ENCODE measurements around the gene ADSS1. TPM values are rescaled to one million over a fixed set of nuclear protein-coding genes. Genes with fewer than 3 reads are reported as not detected.

The ADSS1 gene
- total and polyA plus RNA-seq, 10 donors = 2.7 to 11.7 (median 5.1) TPM

DNA sequence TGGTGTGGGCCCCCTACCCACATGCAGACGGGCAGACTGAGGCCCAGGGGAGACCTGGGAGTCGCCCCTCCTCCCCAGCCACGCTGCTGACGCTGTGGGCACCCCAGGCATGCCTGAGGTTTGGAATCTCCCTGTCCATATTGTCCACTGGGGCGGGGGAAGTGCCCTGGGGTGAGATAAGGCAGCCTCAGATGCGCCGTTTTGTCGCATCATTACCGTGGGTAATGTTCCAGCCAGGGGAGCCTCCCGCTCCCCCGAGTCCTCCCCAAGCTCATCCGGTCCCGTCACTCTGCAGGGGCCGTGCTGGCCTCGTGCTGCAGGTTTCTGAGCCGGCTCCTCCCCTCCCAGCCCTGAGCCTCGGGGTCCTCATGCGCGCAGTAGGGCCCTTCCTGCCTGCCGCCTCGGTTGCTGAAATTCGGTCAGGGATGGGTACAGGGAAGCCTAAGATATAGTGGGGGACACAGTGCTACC is 23.2 kb upstream of the ADSS1 start:
- Histone ChIP-seq H3K27ac (peak overlapping the region in 2 of 8 donors; percentile 88 to 90), H3K4me1 (peaks cover 8 to 62% (median 35%) of the 10 kb centered on the region in 6 donors), H3K36me3 (peaks cover 0 to 77% (median 48%) of the 10 kb centered on the region in 6 donors), H3K4me3 (no peak overlapping the region), H3K9me3 (no peaks in the 10 kb centered on the region), H3K27me3 (replicated peaks in 1 of 7) (no peaks in the 10 kb centered on the region)
- 68 to 77% (median 75%) methylated on average over 20 to 22 of the region's 22 CpGs; no CpG with 5 or more reads in 1 of the 5 donors for WGBS, 5 donors
- intact Hi-C loops (cut with DNase I; ENCODE audit: low total_unique reads) = no loop called here
- no peak for TF ChIP-seq POLR2A (IDR thresholded peaks at IDR 0.05)
- TF ChIP-seq, protein P1, sequence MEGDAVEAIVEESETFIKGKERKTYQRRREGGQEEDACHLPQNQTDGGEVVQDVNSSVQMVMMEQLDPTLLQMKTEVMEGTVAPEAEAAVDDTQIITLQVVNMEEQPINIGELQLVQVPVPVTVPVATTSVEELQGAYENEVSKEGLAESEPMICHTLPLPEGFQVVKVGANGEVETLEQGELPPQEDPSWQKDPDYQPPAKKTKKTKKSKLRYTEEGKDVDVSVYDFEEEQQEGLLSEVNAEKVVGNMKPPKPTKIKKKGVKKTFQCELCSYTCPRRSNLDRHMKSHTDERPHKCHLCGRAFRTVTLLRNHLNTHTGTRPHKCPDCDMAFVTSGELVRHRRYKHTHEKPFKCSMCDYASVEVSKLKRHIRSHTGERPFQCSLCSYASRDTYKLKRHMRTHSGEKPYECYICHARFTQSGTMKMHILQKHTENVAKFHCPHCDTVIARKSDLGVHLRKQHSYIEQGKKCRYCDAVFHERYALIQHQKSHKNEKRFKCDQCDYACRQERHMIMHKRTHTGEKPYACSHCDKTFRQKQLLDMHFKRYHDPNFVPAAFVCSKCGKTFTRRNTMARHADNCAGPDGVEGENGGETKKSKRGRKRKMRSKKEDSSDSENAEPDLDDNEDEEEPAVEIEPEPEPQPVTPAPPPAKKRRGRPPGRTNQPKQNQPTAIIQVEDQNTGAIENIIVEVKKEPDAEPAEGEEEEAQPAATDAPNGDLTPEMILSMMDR (IDR thresholded peaks at IDR 0.05 in 8 of 11, conservative IDR thresholded peaks at IDR 0.05 in 3 of 11) = no peak
- TF ChIP-seq POLR2AphosphoS5 (IDR thresholded peaks at IDR 0.05) = no peak
- no peak for DNase-seq

DNA sequence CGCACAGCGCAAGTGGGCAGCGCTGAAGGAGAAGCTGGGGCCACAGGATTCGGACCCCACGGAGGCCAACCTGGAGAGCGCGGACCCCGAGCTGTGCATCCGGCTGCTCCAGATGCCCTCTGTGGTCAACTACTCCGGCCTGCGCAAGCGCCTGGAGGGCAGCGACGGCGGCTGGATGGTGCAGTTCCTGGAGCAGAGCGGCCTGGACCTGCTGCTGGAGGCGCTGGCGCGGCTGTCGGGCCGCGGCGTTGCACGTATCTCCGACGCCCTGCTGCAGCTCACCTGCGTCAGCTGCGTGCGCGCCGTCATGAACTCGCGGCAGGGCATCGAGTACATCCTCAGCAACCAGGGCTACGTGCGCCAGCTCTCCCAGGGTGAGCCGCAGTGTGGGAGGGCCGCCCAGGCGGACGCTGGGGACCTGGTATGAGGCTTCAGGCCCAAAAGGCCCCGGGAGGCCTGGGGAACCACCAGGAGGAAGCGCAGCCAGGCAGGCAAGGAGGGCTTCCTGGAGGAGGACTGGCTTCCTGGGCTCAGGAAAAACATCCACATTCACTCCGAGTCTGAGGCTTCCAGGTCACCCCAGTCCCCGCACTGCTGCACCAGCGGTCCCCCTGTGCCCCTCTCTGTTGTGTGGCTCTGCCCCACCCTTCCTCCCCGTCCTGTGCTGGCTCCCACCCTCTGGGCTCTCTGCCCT is 22.5 kb upstream of the ADSS1 start:
- peaks cover 7 to 59% (median 28%) of the 10 kb centered on the region in 6 donors for H3K4me1 ChIP-seq
- H3K9me3 ChIP-seq = no peaks in the 10 kb centered on the region
- intact Hi-C loops (cut with DNase I; ENCODE audit: low total_unique reads) = no loop called here
- no peak overlapping the region for H3K27ac ChIP-seq
- TF ChIP-seq, protein P1 (IDR thresholded peaks at IDR 0.05 in 8 of 11, conservative IDR thresholded peaks at IDR 0.05 in 3 of 11) = no peak
- TF ChIP-seq POLR2A (IDR thresholded peaks at IDR 0.05) = no peak
- no peak for TF ChIP-seq POLR2AphosphoS5 (IDR thresholded peaks at IDR 0.05)
- no peak overlapping the region for H3K4me3 ChIP-seq
- H3K36me3 ChIP-seq = peaks cover 0 to 77% (median 50%) of the 10 kb centered on the region in 6 donors
- H3K27me3 ChIP-seq (replicated peaks in 1 of 7) = no peaks in the 10 kb centered on the region
- DNase-seq = no peak
- 87 to 93% (median 91%) methylated on average over 24 to 46 of the region's 46 CpGs for WGBS, 5 donors

DNA sequence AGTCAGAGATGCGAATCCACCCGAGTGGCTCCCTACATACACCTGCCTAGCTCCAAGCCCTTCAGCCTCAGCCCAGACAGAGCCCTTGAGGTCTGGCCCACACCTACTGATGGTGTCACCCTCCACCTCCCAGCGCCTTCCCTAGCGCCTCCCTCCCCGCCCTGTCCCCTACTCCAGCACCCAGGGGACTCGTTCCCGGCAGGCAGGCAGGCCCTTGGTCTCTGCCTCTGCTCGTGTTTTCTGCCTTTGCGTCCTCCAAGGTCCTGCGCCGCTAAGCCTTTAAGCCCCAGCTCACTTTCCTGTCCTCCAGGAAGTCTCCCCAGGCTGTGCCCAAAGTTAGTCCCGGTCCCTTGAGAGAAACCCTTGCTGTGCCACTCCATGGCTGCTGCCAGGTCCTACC is 21.9 kb upstream of the ADSS1 start:
- Histone ChIP-seq H3K27ac (no peak overlapping the region), H3K27me3 (replicated peaks in 1 of 7) (no peaks in the 10 kb centered on the region), H3K9me3 (no peaks in the 10 kb centered on the region), H3K4me3 (no peak overlapping the region), H3K4me1 (peaks cover 5 to 59% (median 25%) of the 10 kb centered on the region in 6 donors), H3K36me3 (peaks cover 0 to 77% (median 50%) of the 10 kb centered on the region in 6 donors)
- TF ChIP-seq POLR2A (IDR thresholded peaks at IDR 0.05) = no peak
- WGBS, 5 donors = 78 to 89% (median 83%) methylated on average over 12 of the region's 12 CpGs
- intact Hi-C loops (cut with DNase I; ENCODE audit: low total_unique reads) = no loop called here
- DNase-seq = no peak

DNA sequence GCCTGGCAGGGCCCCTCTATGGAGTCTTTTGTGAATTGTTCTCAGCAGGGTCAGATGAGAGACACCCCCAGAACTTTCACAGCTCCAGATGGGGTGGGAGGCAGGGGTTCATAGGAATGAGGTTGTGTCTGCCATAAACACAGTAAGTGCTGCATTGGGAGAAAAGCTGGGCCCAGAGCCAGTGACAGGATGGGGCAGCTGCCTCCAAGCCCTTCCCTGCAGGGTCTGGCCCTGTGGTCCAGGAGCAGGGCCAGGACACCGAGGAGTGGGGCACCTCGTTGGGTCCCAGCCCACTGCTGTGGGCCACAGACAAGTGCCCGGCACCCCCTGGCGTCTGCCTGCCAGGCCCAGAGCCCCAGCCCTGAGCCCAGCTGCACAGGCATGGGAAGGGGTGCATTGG is 21.4 kb upstream of the ADSS1 start:
- 89 to 100% (median 93%) methylated on average over 1 to 4 of the region's 4 CpGs; no CpG with 5 or more reads in 1 of the 5 donors for WGBS, 5 donors
- no peaks in the 10 kb centered on the region for H3K9me3 ChIP-seq
- no peaks in the 10 kb centered on the region for H3K27me3 ChIP-seq (replicated peaks in 1 of 7)
- intact Hi-C loops (cut with DNase I; ENCODE audit: low total_unique reads) = no loop called here
- H3K27ac ChIP-seq = no peak overlapping the region
- no peak for TF ChIP-seq POLR2AphosphoS5 (IDR thresholded peaks at IDR 0.05)
- TF ChIP-seq POLR2A (IDR thresholded peaks at IDR 0.05) = no peak
- TF ChIP-seq, protein P1 (IDR thresholded peaks at IDR 0.05 in 8 of 11, conservative IDR thresholded peaks at IDR 0.05 in 3 of 11) = no peak
- H3K4me1 ChIP-seq = peaks cover 0 to 56% (median 20%) of the 10 kb centered on the region in 6 donors
- no peak for DNase-seq
- no peak overlapping the region for H3K4me3 ChIP-seq
- peaks cover 0 to 73% (median 50%) of the 10 kb centered on the region in 6 donors for H3K36me3 ChIP-seq
